Stimulated activated CD4-positive, alpha-beta T cell treated with anti-CD3 and anti-CD28 coated beads, Interleukin-15, amount 100 ng/mL, for 48 hours (primary cell): ENCODE data around the gene ALG10B.

Experiments used
- DNase-seq, 2 donors: peaks; one replicate each; pipeline ENCODE4 v3.0.0-alpha.2; 2020; ENCODE audit warnings: low read depth in 2 of 2

Gene ALG10B

GRCh38 chr12:38374751-38375150 lies 58.2 kb downstream of the ALG10B start:
- DNase-seq = no peak
